ENCODE data around the gene LARP4. TPM values are rescaled to one million over a fixed set of nuclear protein-coding genes. Genes with fewer than 3 reads are reported as not detected.

LARP4 gene
- total and polyA plus RNA-seq, 12 donors, result 9.4 to 111 (median 52.8) TPM

DNA sequence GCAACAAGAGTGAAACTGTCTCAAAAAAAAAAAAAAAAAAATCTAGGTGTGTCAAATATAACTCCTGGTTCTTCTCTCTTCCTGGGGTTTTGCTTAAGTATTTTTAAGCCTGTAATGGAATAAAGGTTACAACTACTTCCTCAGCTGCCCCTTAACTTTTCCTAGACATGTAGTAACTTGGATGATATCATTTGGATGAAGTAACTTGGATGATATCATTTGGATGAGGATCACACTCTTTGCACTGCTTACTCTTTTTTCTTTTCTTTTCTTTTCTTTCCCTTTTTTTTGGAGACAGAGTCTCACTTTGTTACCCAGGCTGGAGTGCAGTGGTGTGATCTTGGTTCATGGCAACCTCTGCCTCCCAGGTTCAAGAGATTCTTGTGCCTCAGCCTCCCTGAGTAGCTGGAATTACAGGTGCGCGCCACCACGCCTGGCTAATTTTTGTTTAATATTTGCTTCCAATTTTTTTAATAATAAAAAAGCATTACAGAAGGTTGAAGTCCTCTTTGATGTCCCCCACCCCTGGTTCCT lies 3.5 kb upstream of the LARP4 start:
- WGBS, 4 donors, result 83 to 97% (median 97%) methylated on average over 3 of the region's 3 CpGs

DNA sequence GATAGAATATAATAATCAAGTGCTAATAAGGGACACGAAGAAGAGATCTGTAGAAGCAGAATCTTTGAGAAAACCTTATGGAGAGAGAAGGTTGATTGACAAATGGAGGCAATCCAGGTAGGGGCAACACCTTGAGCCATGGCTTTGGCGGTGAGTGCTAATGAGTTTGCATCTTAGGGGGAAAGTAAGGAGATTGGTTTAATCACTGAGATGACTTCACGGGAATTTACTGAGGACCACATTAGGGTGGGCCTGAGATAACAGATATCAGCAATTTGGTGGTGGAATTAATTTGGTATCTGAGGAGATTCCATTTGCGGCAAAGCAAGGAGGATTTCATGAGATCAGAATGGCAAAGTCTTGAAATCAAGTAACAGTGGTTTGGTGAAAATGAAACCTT lies 1.8 kb upstream of the LARP4 start:
- Histone ChIP-seq H3K27me3 (no peaks in the 10 kb centered on the region), H3K4me3 (no peak overlapping the region), H3K36me3 (replicated peaks in 1 of 2) (no peaks in the 10 kb centered on the region), H3K27ac (no peak overlapping the region), H3K9me3 (replicated peaks in 1 of 3) (no peaks in the 10 kb centered on the region), H3K4me1 (replicated peaks in 1 of 2) (peaks cover 12 to 20% of the 10 kb centered on the region in 2 donors)
- peak in 1 of 7 donors; percentile 15 for DNase-seq
- 92 to 94% (median 93%) methylated on average over 4 of the region's 4 CpGs for WGBS, 4 donors
- intact Hi-C loops (cut with DNase I), result no loop called here
- TF ChIP-seq, protein P1, sequence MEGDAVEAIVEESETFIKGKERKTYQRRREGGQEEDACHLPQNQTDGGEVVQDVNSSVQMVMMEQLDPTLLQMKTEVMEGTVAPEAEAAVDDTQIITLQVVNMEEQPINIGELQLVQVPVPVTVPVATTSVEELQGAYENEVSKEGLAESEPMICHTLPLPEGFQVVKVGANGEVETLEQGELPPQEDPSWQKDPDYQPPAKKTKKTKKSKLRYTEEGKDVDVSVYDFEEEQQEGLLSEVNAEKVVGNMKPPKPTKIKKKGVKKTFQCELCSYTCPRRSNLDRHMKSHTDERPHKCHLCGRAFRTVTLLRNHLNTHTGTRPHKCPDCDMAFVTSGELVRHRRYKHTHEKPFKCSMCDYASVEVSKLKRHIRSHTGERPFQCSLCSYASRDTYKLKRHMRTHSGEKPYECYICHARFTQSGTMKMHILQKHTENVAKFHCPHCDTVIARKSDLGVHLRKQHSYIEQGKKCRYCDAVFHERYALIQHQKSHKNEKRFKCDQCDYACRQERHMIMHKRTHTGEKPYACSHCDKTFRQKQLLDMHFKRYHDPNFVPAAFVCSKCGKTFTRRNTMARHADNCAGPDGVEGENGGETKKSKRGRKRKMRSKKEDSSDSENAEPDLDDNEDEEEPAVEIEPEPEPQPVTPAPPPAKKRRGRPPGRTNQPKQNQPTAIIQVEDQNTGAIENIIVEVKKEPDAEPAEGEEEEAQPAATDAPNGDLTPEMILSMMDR (IDR thresholded peaks at IDR 0.05), result no peak
- no peak for TF ChIP-seq POLR2A (IDR thresholded peaks at IDR 0.05)

More for the DNA sequence above, 3.5 kb upstream of the LARP4 start:
- H3K27me3 ChIP-seq, result no peaks in the 10 kb centered on the region
- H3K36me3 ChIP-seq (replicated peaks in 1 of 2), result no peaks in the 10 kb centered on the region
- no peaks in the 10 kb centered on the region for H3K9me3 ChIP-seq (replicated peaks in 1 of 3)
- intact Hi-C loops (cut with DNase I), result no loop called here
- peaks cover 4 to 5% of the 10 kb centered on the region in 2 donors for H3K4me1 ChIP-seq (replicated peaks in 1 of 2)
- TF ChIP-seq POLR2A (IDR thresholded peaks at IDR 0.05), result no peak
- TF ChIP-seq, protein P1 (IDR thresholded peaks at IDR 0.05), result no peak
- DNase-seq, result peak in 2 of 7 donors; percentile 3 to 38
- H3K4me3 ChIP-seq, result no peak overlapping the region
- no peak overlapping the region for H3K27ac ChIP-seq

DNA sequence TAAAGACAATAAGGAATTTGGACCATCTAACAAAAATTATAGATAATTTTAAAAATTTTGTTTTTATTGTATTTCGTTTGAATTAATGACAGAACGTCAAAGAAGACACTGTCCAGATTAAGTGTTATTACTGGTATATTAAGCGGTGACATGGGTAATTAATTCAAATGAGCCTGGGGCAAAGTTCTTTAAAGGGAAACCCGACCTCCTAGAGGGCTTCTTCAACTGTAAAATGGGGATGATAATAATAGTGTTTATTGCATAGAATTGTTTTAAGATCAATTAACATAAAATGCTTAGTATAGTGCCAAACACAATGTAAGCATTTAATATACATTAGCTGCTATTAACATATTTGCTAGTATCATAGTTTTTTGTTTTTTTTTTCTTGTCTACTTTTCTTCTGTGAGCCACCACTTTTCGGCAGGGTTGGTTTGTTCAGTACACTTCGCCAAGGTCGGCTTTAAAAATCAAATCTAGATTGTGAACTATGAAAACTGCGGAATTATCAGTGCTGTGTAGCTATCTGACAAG lies 514 bp upstream of the LARP4 start:
- Histone ChIP-seq H3K9me3 (replicated peaks in 1 of 3) (no peaks in the 10 kb centered on the region), H3K27me3 (no peaks in the 10 kb centered on the region), H3K4me1 (replicated peaks in 1 of 2) (peaks cover 12 to 25% of the 10 kb centered on the region in 2 donors), H3K36me3 (replicated peaks in 1 of 2) (no peaks in the 10 kb centered on the region), H3K27ac (peak overlapping the region; percentile 82 to 97 (median 91)), H3K4me3 (peak overlapping the region in 2 of 4 donors; percentile 25 to 67)
- no peak for DNase-seq
- WGBS, 4 donors, result 20 to 24% (median 23%) methylated on average over 8 of the region's 8 CpGs
- intact Hi-C loops (cut with DNase I), result no loop called here
- TF ChIP-seq POLR2A (IDR thresholded peaks at IDR 0.05), result no peak
- TF ChIP-seq, protein P1 (IDR thresholded peaks at IDR 0.05), result no peak

DNA sequence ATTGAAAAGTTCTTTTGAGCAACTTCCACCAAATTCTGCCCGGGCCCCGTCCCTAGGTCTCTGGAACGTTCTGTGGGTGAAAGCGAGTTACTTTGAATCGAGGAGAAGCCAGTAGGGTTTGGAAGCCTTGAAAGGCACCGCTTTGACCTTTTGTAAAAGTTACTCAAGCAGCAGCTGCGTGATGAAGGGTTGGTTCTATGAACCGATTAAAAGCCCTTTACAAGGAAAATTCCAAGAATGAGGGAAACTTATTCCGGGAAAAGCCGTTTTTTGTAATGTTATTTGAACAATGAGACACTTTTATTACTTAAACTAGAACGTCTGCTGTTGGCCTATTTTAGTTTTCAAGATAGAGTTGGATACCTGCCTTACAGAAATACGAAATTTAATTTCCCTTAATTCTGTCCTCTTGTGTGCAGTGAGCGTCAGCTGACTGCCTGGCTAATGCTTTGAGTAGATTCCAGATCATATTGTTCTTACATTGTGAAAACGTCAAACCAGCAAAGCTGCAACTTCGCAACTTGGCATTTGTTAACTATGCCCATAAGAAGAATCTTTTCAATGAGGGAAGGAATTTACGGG lies 906 bp downstream of the LARP4 start:
- intact Hi-C loops (cut with DNase I), result no loop called here
- peak; percentile 33 to 69 (median 53) for DNase-seq
- peak in 1 of 2 donors; percentile 61 for TF ChIP-seq POLR2A (IDR thresholded peaks at IDR 0.05)
- TF ChIP-seq, protein P1 (IDR thresholded peaks at IDR 0.05), result no peak
- Histone ChIP-seq H3K4me3 (peak overlapping the region in 3 of 4 donors; percentile 67 to 100 (median 80)), H3K27me3 (no peaks in the 10 kb centered on the region), H3K4me1 (replicated peaks in 1 of 2) (peaks cover 12 to 30% of the 10 kb centered on the region in 2 donors), H3K27ac (peak overlapping the region; percentile 82 to 97 (median 91)), H3K36me3 (replicated peaks in 1 of 2) (no peaks in the 10 kb centered on the region), H3K9me3 (replicated peaks in 1 of 3) (no peaks in the 10 kb centered on the region)
- WGBS, 4 donors, result 0% methylated on average over 16 of the region's 16 CpGs
